CD4-positive, alpha-beta T cell (primary cell): ENCODE results near the gene FAM184A. TPM values are rescaled to one million over a fixed set of nuclear protein-coding genes. Genes with fewer than 3 reads are reported as not detected.

ENCODE experiments used
- ATAC-seq: fragments of 200-7000 bp; cut with Tn5 transposase; one replicate; pipeline ENCODE4 v1.10.0; 2022; ENCODE audit warnings: mild to moderate bottlenecking; ENCODE audit not compliant: poor library complexity
- CTCF ChIA-PET: fragments of 350-600 bp; sonication (Branson Sonifier 250); formaldehyde crosslinking; loops from one replicate; lab custom pipeline; 2021; ENCODE audit warnings: antibody characterized with exemption, inconsistent platforms; lab: Charles Lee
- POLR2A ChIA-PET: fragments of 350-600 bp; sonication (Branson Sonifier 250); formaldehyde crosslinking; loops from one replicate; lab custom pipeline; 2021; ENCODE audit warnings: antibody characterized with exemption, inconsistent platforms; lab: Charles Lee
- DNase-seq, 14 experiments: peaks; one replicate each; pipeline ENCODE4 v3.0.0-alpha.2; 2013 to 2020; ENCODE audit warnings: mixed read lengths in 2 of 14
- H3K27ac ChIP-seq, 2 donors: one replicate each; pipeline versions ENCODE4 v1.5.1 to v1.7.0; 2013; ENCODE audit warnings: low read length in 2 of 2, low read depth in 1 of 2, mild to moderate bottlenecking in 1 of 2
- H3K27me3 ChIP-seq, 2 experiments: 1 replicate in 1 of 2; 2 replicates in 1 of 2; pipeline versions ENCODE4 v1.6.1 to v1.7.0; 2013; ENCODE audit warnings: low read length in 2 of 2, control low read depth in 1 of 2, mild to moderate bottlenecking in 1 of 2, moderate library complexity in 1 of 2; ENCODE audit not compliant: insufficient read depth in 2 of 2, control insufficient read depth in 1 of 2
- H3K36me3 ChIP-seq: one replicate; pipeline ENCODE4 v1.6.1; 2013; ENCODE audit warnings: low read length, control low read depth; ENCODE audit not compliant: insufficient read depth
- H3K4me1 ChIP-seq: one replicate; pipeline ENCODE4 v1.6.1; 2013; ENCODE audit warnings: low read length, control low read depth; ENCODE audit not compliant: insufficient read depth
- H3K4me3 ChIP-seq: one replicate; pipeline ENCODE4 v1.5.1; 2013; ENCODE audit warnings: mild to moderate bottlenecking, low read length, moderate library complexity
- H3K9me3 ChIP-seq, 2 experiments: 1 replicate in 1 of 2; 2 replicates in 1 of 2; pipeline versions ENCODE4 v1.6.1 to v1.7.0; 2013; ENCODE audit warnings: low read length in 2 of 2, mild to moderate bottlenecking in 2 of 2, control low read depth in 1 of 2, moderate library complexity in 1 of 2; ENCODE audit not compliant: control insufficient read depth in 1 of 2, insufficient read depth in 1 of 2
- H3K27ac Mint-ChIP-seq: one replicate; pipeline ENCODE4 v1.8.0; 2020; ENCODE audit warnings: mixed read lengths
- H3K27me3 Mint-ChIP-seq: one replicate; pipeline ENCODE4 v1.8.0; 2021; ENCODE audit warnings: mixed read lengths
- H3K36me3 Mint-ChIP-seq: one replicate; pipeline ENCODE4 v1.8.0; 2021; ENCODE audit warnings: low read depth, mixed read lengths
- H3K4me1 Mint-ChIP-seq: one replicate; pipeline ENCODE4 v1.8.0; 2021; ENCODE audit warnings: low read depth, mixed read lengths
- H3K4me3 Mint-ChIP-seq: one replicate; pipeline ENCODE4 v1.8.0; 2020; ENCODE audit warnings: mild to moderate bottlenecking, mixed read lengths
- H3K9me3 Mint-ChIP-seq: one replicate; pipeline ENCODE4 v1.8.0; 2020; ENCODE audit warnings: mixed read lengths
- CTCF ChIP-seq: fragments of 200-600 bp; IDR thresholded peaks from one replicate; pipeline ENCODE4 v1.8.0; 2022; ENCODE audit warnings: antibody characterized with exemption, mild to moderate bottlenecking
- intact Hi-C, 2 experiments: fragments of 100-400 bp; cut with DNase I in 1 of 2; cut with micrococcal nuclease in 1 of 2; formaldehyde crosslinking; loops; one replicate each; pipeline versions ENCODE4 v1.15.1 to v1.9.0; 2023 to 2025; cut with DNase I, micrococcal nuclease
- total RNA-seq, 174 experiments: library from RNA in 2 of 174; stranded (reverse) in 2 of 174; gene quantifications; one replicate each; pipeline ENCODE4 v1.2.3 and lab custom pipeline; 2021 to 2026

Gene FAM184A
- total RNA-seq, 2 experiments from 2014 or later: 2.9 to 3.3 TPM

GRCh38 chr6:119067091-119067490 is 11.4 kb downstream of the FAM184A start:
- TF ChIP-seq CTCF: no peak
- ATAC-seq: no peak
- Histone ChIP-seq H3K4me3 (no peak overlapping the region), H3K9me3 (no peaks in the 10 kb centered on the region), H3K27ac (no peak overlapping the region), H3K4me1 (no peaks in the 10 kb centered on the region), H3K36me3 (no peaks in the 10 kb centered on the region), H3K27me3 (no peaks in the 10 kb centered on the region)
- Mint-ChIP-seq H3K36me3 (no peaks in the 10 kb centered on the region), H3K27ac (no peak overlapping the region), H3K27me3 (no peaks in the 10 kb centered on the region), H3K9me3 (no peaks in the 10 kb centered on the region), H3K4me1 (no peaks in the 10 kb centered on the region), H3K4me3 (no peak overlapping the region)
- intact Hi-C loops: no loop called here
- no peak for DNase-seq
- CTCF ChIA-PET: interaction anchor here (0.7 kb wide), 1 partner anchor 39 kb away, joined by 3 read pairs; no protein-coding TSS in a partner anchor
- POLR2A ChIA-PET: no interaction called here

- H3K9me3 ChIP-seq: no peaks in the 10 kb centered on the region
- H3K4me1 Mint-ChIP-seq: no peaks in the 10 kb centered on the region
- POLR2A ChIA-PET: no interaction called here
- H3K9me3 Mint-ChIP-seq: no peaks in the 10 kb centered on the region
- no peaks in the 10 kb centered on the region for H3K27me3 ChIP-seq
- intact Hi-C loops: no loop called here
- H3K4me1 ChIP-seq: no peaks in the 10 kb centered on the region
- no peaks in the 10 kb centered on the region for H3K36me3 Mint-ChIP-seq
- DNase-seq (no peak), ATAC-seq (no peak)
- no peak overlapping the region for H3K4me3 ChIP-seq
- no peaks in the 10 kb centered on the region for H3K27me3 Mint-ChIP-seq
- H3K4me3 Mint-ChIP-seq: no peak overlapping the region
- TF ChIP-seq CTCF: no peak
- CTCF ChIA-PET: no interaction called here
- H3K27ac ChIP-seq: no peak overlapping the region
- no peak overlapping the region for H3K27ac Mint-ChIP-seq
- no peaks in the 10 kb centered on the region for H3K36me3 ChIP-seq
Observed at GRCh38 chr6:119066517-119066916, 11.9 kb downstream of the FAM184A start.

- H3K27me3 ChIP-seq: no peaks in the 10 kb centered on the region
- no peaks in the 10 kb centered on the region for H3K9me3 ChIP-seq
- Mint-ChIP-seq H3K4me3 (no peak overlapping the region), H3K9me3 (no peaks in the 10 kb centered on the region), H3K27me3 (no peaks in the 10 kb centered on the region), H3K36me3 (no peaks in the 10 kb centered on the region), H3K27ac (no peak overlapping the region), H3K4me1 (peaks cover under 1% of the 10 kb centered on the region)
- no peak for TF ChIP-seq CTCF
- POLR2A ChIA-PET: no interaction called here
- ATAC-seq: no peak
- intact Hi-C loops: no loop called here
- H3K36me3 ChIP-seq: no peaks in the 10 kb centered on the region
- no peak for DNase-seq
- CTCF ChIA-PET: no interaction called here
- H3K4me1 ChIP-seq: no peaks in the 10 kb centered on the region
- no peak overlapping the region for H3K4me3 ChIP-seq
- no peak overlapping the region for H3K27ac ChIP-seq
Observed at GRCh38 chr6:119065955-119066354, 12.5 kb downstream of the FAM184A start.
